Cerebellar nuclear complex (tissue), 1 donor: ENCODE data around the gene MKNK1.

Source experiments
- DNase-seq, 2 experiments: peaks; one replicate each; lab custom pipeline; 2025; lab: John Stamatoyannopoulos, UW

Gene MKNK1

GRCh38 chr1:46558141-46558963 is 45.7 kb downstream of the MKNK1 start:
- DNase-seq = no peak

GRCh38 chr1:46557403-46557802 is 46.7 kb downstream of the MKNK1 start:
- DNase-seq = no peak

GRCh38 chr1:46556822-46557221 is 47.2 kb downstream of the MKNK1 start:
- DNase-seq = no peak

- DNase-seq = no peak
Measured at GRCh38 chr1:46555826-46556619, 48.0 kb downstream of the MKNK1 start.

GRCh38 chr1:46554597-46555381 is 49.3 kb downstream of the MKNK1 start:
- no peak for DNase-seq

GRCh38 chr1:46554236-46554596 is 49.9 kb downstream of the MKNK1 start:
- no peak for DNase-seq

- no peak for DNase-seq
Measured at GRCh38 chr1:46553506-46553905, 50.6 kb downstream of the MKNK1 start.

GRCh38 chr1:46552357-46553237 is 51.5 kb downstream of the MKNK1 start:
- no peak for DNase-seq

- DNase-seq = no peak
Measured at GRCh38 chr1:46551597-46552095, 52.4 kb downstream of the MKNK1 start, which contains the start of gene KNCN. KNCN (minus strand) TSS chr1:46551647; CDS start chr1:46551215, 432 bp downstream.

GRCh38 chr1:46550751-46551231 is 53.3 kb downstream of the MKNK1 start:
- DNase-seq = no peak

- no peak for DNase-seq
Measured at GRCh38 chr1:46549697-46550681, 54.1 kb downstream of the MKNK1 start.

GRCh38 chr1:46547481-46548383 is 56.3 kb downstream of the MKNK1 start:
- DNase-seq = no peak

GRCh38 chr1:46546210-46546609 is 57.9 kb downstream of the MKNK1 start:
- no peak for DNase-seq

GRCh38 chr1:46545784-46546183 is 58.3 kb downstream of the MKNK1 start:
- DNase-seq = no peak

GRCh38 chr1:46544561-46545240 is 59.4 kb downstream of the MKNK1 start:
- no peak for DNase-seq

GRCh38 chr1:46543761-46544560 is 60.1 kb downstream of the MKNK1 start:
- no peak for DNase-seq

- no peak for DNase-seq
Measured at GRCh38 chr1:46543382-46543760, 60.7 kb downstream of the MKNK1 start.
